Activated naive CD4-positive, alpha-beta T cell treated with anti-CD3 and anti-CD28 coated beads for 36 hours (primary cell): ENCODE results near the gene SPEF1. TPM values are rescaled to one million over a fixed set of nuclear protein-coding genes. Genes with fewer than 3 reads are reported as not detected.
A peak's percentile ranks its signal among the peaks of the same experiment; 100 is the strongest.
"Not testable (repeated sequence)": the region's sequence is repeated elsewhere in the genome, so short reads cannot be mapped to it uniquely, and the experiment has no call there.

ENCODE experiments used
- CTCF ChIA-PET: fragments of 350-600 bp; sonication (Branson Sonifier 250); formaldehyde crosslinking; loops from one replicate; lab custom pipeline; 2021; ENCODE audit warnings: antibody characterized with exemption; lab: Charles Lee
- DNase-seq: peaks from one replicate; pipeline ENCODE4 v3.0.0-alpha.2; 2020
- H3K27ac Mint-ChIP-seq: one replicate; pipeline ENCODE4 v1.8.0; 2021; ENCODE audit warnings: mild to moderate bottlenecking, mixed read lengths
- H3K27me3 Mint-ChIP-seq: one replicate; pipeline ENCODE4 v1.8.0; 2021; ENCODE audit warnings: low read depth, mixed read lengths
- H3K36me3 Mint-ChIP-seq: one replicate; pipeline ENCODE4 v1.8.0; 2021; ENCODE audit warnings: low read depth, mixed read lengths
- H3K4me1 Mint-ChIP-seq: one replicate; pipeline ENCODE4 v1.8.0; 2021; ENCODE audit warnings: low read depth, mixed read lengths
- H3K4me3 Mint-ChIP-seq: one replicate; pipeline ENCODE4 v1.8.0; 2021; ENCODE audit warnings: mild to moderate bottlenecking, moderate library complexity, mixed read lengths
- H3K9me3 Mint-ChIP-seq: one replicate; pipeline ENCODE4 v1.8.0; 2021; ENCODE audit warnings: mixed read lengths
- intact Hi-C: fragments of 100-400 bp; cut with micrococcal nuclease; formaldehyde crosslinking; loops from one replicate; pipeline ENCODE4 v1.15.1; 2023
- total RNA-seq, 2 experiments: library from RNA; stranded (reverse); gene quantifications; one replicate each; pipeline ENCODE4 v1.2.3, GENCODE V29; 2021

SPEF1 gene
- total RNA-seq, 2 experiments from 2014 or later: not detected

DNA sequence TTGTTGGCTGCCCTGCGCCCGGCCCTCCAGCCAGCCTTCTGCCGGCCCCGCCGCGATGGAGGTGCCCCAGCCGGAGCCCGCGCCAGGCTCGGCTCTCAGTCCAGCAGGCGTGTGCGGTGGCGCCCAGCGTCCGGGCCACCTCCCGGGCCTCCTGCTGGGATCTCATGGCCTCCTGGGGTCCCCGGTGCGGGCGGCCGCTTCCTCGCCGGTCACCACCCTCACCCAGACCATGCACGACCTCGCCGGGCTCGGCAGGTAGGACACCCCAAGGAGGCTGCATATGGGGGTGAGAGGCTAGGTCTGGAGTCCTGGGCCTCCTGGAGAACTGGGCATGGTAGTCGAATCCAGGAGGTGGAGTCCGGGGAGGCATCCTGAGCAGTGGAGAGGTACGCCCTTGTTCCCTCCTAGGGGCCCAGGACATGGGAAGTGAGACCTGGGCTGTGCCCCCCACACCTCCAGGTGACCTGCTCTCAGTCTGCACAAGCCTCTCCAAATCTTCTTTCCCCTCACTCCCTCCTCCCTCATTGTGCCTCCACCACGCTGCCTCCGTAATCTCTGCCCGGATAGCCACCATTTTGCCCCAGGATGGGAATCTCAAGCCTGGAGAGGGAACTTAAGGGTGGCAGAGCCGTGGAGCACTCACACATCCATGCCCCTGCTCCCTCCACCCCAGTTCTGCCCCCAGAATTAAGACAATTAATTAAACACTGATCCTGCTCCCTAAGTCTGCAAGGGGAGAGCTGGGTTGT, 15.4 kb upstream of the SPEF1 start:
- H3K27ac Mint-ChIP-seq: peak overlapping the region; percentile 94
- peak overlapping the region; percentile 94 for H3K4me3 Mint-ChIP-seq
- intact Hi-C loops: loop anchor here (1.0 to 5.0 kb wide), 5 partner anchors 15 to 111 kb away; partner anchors contain the start of genes ADISSP, AP5S1 and MAVS
- H3K27me3 Mint-ChIP-seq: no peaks in the 10 kb centered on the region
- peaks cover 38% of the 10 kb centered on the region for H3K36me3 Mint-ChIP-seq
- H3K4me1 Mint-ChIP-seq: peaks cover 58% of the 10 kb centered on the region
- H3K9me3 Mint-ChIP-seq: no peaks in the 10 kb centered on the region
- DNase-seq: no peak
- CTCF ChIA-PET: interaction anchor here (2.1 to 3.2 kb wide), 2 partner anchors 10 to 24 kb away, joined by 12 to 13 read pairs; partner anchors contain the start of genes AP5S1 and CENPB

- Mint-ChIP-seq H3K4me1 (peaks cover 49% of the 10 kb centered on the region), H3K27ac (peak within 1 kb of the TSS; percentile 97), H3K36me3 (peaks cover 30% of the 10 kb centered on the region), H3K27me3 (no peaks in the 10 kb centered on the region), H3K9me3 (no peaks in the 10 kb centered on the region), H3K4me3 (peak within 1 kb of the TSS; percentile 94)
- DNase-seq: peak; percentile 95
- CTCF ChIA-PET: interaction anchor here (1.3 to 3.2 kb wide), 3 partner anchors 9 to 25 kb away, joined by 4 to 13 read pairs (median 12); partner anchors contain the start of genes AP5S1 and CENPB
- intact Hi-C loops: loop anchor here (1.0 to 5.0 kb wide), 6 partner anchors 8 to 112 kb away; partner anchors contain the start of genes ADISSP, AP5S1 and MAVS
These were observed 14.5 kb upstream of the SPEF1 start, which contains the start of gene CDC25B for GRCh38 chr20:3795511-3796468. Gene CDC25B, plus strand, starts transcription at chr20:3796310. Its CDS starts 222 bp downstream, at chr20:3796532.

DNA sequence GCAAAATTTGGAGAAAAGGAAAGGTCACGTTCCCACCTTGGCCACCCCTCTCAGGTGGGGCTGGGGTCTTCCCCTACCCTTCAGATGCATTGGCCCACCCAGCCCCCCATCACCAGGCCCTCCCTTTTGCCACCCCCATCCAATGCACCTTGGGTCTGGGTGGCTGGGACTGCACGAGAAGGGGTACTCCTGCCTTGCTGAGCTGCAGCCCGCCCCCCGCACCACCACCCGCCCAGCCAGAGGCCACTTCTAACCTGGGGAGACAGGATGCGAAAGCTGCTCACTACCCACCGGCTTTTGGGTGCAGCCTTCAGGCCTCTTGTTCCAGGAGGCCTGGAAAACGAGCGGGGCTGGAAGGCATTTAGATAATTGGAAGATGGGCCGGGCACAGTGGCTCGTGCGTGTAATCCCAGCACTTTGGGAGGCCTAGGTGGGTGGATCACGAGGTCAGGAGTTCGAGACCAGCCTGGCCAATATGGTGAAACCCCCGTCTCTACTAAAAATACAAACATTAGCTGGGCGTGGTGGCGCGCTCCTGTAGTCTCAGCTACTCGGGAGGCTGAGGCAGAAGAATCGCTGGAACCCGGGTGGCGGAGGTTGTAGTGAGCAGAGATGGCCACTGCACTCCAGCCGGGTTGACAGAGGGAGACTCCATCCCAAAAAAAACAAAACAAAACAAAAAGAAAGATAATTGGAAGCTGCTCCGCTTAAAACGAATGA, 13.6 kb upstream of the SPEF1 start:
- H3K36me3 Mint-ChIP-seq: peaks cover 24% of the 10 kb centered on the region
- H3K4me3 Mint-ChIP-seq: peak overlapping the region; percentile 91
- intact Hi-C loops: loop anchor here (1.0 to 5.0 kb wide), 2 partner anchors 8 to 112 kb away; no protein-coding TSS in a partner anchor
- CTCF ChIA-PET: interaction anchor here (0.6 to 3.2 kb wide), 4 partner anchors 8 to 26 kb away, joined by 4 to 13 read pairs (median 8); partner anchors contain the start of genes AP5S1 and CENPB
- peaks cover 41% of the 10 kb centered on the region for H3K4me1 Mint-ChIP-seq
- H3K27me3 Mint-ChIP-seq: no peaks in the 10 kb centered on the region
- H3K9me3 Mint-ChIP-seq: no peaks in the 10 kb centered on the region
- no peak for DNase-seq
- peak overlapping the region; percentile 97 for H3K27ac Mint-ChIP-seq

GRCh38 chr20:3794168-3794567, 12.9 kb upstream of the SPEF1 start:
- H3K9me3 Mint-ChIP-seq, H3K27me3 Mint-ChIP-seq, H3K4me3 Mint-ChIP-seq, intact Hi-C loops, H3K27ac Mint-ChIP-seq, DNase-seq: not testable (repeated sequence)
- Mint-ChIP-seq H3K4me1 (peaks cover 34% of the 10 kb centered on the region), H3K36me3 (peaks cover 24% of the 10 kb centered on the region)
- CTCF ChIA-PET: interaction anchor here (3.2 kb wide), 1 partner anchor 27 kb away, joined by 12 read pairs; the partner anchor contains the start of gene AP5S1

DNA sequence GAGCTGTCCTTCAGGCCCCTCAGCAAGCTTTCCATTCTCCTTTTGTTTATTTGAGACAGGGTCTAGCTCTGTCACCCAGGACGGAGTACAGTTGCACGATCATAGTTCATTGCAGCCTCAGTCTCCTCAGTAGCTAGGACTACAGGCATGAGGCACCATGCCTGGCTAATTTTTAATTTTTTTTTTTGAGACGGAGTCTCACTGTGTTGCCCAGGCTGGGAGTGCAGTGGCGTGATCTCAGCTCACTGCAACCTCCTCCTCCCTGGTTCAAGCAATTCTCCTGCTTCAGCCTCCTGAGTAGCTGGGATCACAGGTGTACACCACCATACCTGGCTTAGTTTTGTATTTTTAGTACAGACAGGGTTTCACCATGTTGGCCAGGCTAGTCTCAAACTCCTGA, 8.0 kb upstream of the SPEF1 start:
- DNase-seq, intact Hi-C loops: not testable (repeated sequence)

DNA sequence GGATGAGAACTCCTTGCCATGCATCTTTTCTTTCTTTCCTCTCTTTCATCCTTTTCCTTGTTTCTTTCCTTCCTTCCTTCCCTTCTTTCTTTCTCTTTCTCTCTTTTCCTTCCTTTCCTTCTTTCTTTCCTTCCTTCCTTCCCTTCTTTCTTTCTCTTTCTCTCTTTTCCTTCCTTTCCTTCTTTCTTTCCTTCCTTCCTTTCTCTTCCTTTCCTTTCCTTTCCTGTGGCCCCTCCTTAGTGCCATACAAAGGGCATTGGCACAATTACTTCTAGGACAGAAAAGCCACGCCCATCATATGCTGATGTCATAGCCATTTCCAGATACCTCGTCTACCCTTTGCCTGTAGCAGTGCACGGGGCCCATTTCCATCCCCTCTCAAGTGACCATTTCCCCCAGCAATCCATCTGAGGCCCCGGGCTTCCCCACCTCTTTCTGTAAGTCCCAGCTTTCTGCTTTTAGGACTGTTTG, 7.5 kb upstream of the SPEF1 start:
- intact Hi-C loops: no loop called here

More for the DNA sequence above, 8.0 kb upstream of the SPEF1 start:
- H3K4me3 Mint-ChIP-seq, H3K36me3 Mint-ChIP-seq, H3K9me3 Mint-ChIP-seq, H3K27ac Mint-ChIP-seq, H3K27me3 Mint-ChIP-seq: not testable (repeated sequence)
- CTCF ChIA-PET: interaction anchor here (1.1 to 5.9 kb wide), 4 partner anchors 21 to 296 kb away, joined by 5 to 58 read pairs (median 6); partner anchors contain the start of genes ADISSP and AP5S1
- peaks cover 29% of the 10 kb centered on the region for H3K4me1 Mint-ChIP-seq

DNA sequence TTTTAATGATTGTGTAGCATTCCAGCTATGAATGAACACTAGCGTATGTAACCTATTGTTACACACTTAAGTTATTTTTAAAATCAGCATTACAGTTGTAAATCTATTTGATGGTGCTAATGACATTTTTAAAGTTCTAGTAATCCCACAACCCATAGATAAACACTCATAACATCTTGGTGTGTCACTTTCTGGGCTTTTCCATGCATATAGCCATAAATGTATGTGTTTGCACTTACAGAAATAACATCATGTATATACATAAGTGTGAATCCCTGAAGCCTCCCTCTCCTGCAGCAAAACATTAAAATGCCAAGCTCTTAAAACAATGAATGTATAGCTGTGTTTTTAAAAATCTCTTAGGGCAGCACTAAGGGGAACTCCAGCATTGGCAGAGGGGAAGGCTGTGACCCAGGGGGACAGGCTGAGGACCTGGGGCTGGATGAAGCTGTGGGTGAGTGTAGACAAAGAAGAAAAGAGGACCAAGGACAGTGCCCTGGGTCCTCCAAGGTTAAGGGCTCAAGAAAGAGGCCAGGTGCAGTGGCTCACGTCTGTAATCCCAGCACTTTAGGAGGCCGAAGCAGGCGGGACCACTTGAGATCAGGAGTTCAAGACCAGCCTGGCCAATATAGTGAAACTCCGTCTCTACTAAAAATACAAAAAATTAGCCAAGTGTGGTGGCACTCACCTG, 6.2 kb upstream of the SPEF1 start:
- intact Hi-C loops: loop anchor here (1.0 to 2.0 kb wide), 6 partner anchors 8 to 298 kb away; partner anchors contain the start of genes MAVS, PANK2 and RNF24
- peaks cover 37% of the 10 kb centered on the region for H3K4me1 Mint-ChIP-seq
- no peaks in the 10 kb centered on the region for H3K27me3 Mint-ChIP-seq
- H3K9me3 Mint-ChIP-seq: no peaks in the 10 kb centered on the region
- H3K36me3 Mint-ChIP-seq: peaks cover 10% of the 10 kb centered on the region
- peak overlapping the region; percentile 60 for H3K4me3 Mint-ChIP-seq
- no peak overlapping the region for H3K27ac Mint-ChIP-seq
- CTCF ChIA-PET: interaction anchor here (0.6 to 5.9 kb wide), 16 partner anchors 8 to 386 kb away, joined by 3 to 58 read pairs (median 4); partner anchors contain the start of genes ADISSP, AP5S1 and CDC25B
- no peak for DNase-seq

More for the DNA sequence above, 7.5 kb upstream of the SPEF1 start:
- Mint-ChIP-seq H3K9me3 (no peaks in the 10 kb centered on the region), H3K27ac (no peak overlapping the region), H3K4me3 (no peak overlapping the region), H3K36me3 (peaks cover 7% of the 10 kb centered on the region), H3K4me1 (peaks cover 32% of the 10 kb centered on the region), H3K27me3 (no peaks in the 10 kb centered on the region)
- no peak for DNase-seq
- CTCF ChIA-PET: interaction anchor here (1.1 to 5.9 kb wide), 7 partner anchors 16 to 297 kb away, joined by 3 to 58 read pairs (median 5); partner anchors contain the start of genes ADISSP and AP5S1

- CTCF ChIA-PET: interaction anchor here (0.6 to 5.9 kb wide), 18 partner anchors 9 to 385 kb away, joined by 3 to 58 read pairs (median 4); partner anchors contain the start of genes ADISSP, AP5S1 and CDC25B
- DNase-seq: peak; percentile 91
- no peaks in the 10 kb centered on the region for H3K27me3 Mint-ChIP-seq
- intact Hi-C loops: loop anchor here (1.0 to 2.0 kb wide), 9 partner anchors 9 to 299 kb away; partner anchors contain the start of genes ADISSP, AP5S1, MAVS and PANK2
- peak within 1 kb of the TSS; percentile 80 for H3K27ac Mint-ChIP-seq
- peaks cover 39% of the 10 kb centered on the region for H3K4me1 Mint-ChIP-seq
- no peaks in the 10 kb centered on the region for H3K9me3 Mint-ChIP-seq
- H3K36me3 Mint-ChIP-seq: peaks cover 10% of the 10 kb centered on the region
- peak within 1 kb of the TSS; percentile 83 for H3K4me3 Mint-ChIP-seq
These were observed 5.5 kb upstream of the SPEF1 start, which contains the start of gene CENPB for GRCh38 chr20:3786665-3787323. Gene CENPB, minus strand, starts transcription at chr20:3786740. Its CDS starts 257 bp downstream, at chr20:3786483.

- Mint-ChIP-seq H3K27ac (peak overlapping the region; percentile 80), H3K4me3 (peak overlapping the region; percentile 83), H3K4me1 (peaks cover 46% of the 10 kb centered on the region), H3K9me3 (no peaks in the 10 kb centered on the region), H3K27me3 (peaks cover 1% of the 10 kb centered on the region), H3K36me3 (peaks cover 10% of the 10 kb centered on the region)
- peak; percentile 56 for DNase-seq
- CTCF ChIA-PET: interaction anchor here (0.7 to 5.9 kb wide), 10 partner anchors 9 to 85 kb away, joined by 3 to 58 read pairs (median 4); partner anchors contain the start of genes ADISSP, AP5S1 and CDC25B
- intact Hi-C loops: loop anchor here (1.0 to 2.0 kb wide), 7 partner anchors 19 to 229 kb away; partner anchors contain the start of genes ADISSP, AP5S1, MAVS and PANK2
These were observed 4.9 kb upstream of the SPEF1 start for GRCh38 chr20:3786126-3786484.
